Left lung (tissue), 10 donors: Measurements from ENCODE around the gene EYA2. TPM values are rescaled to one million over a fixed set of nuclear protein-coding genes. Genes with fewer than 3 reads are reported as not detected.

Source experiments
- ATAC-seq: fragments of 200-7000 bp; cut with Tn5 transposase; one replicate; pipeline ENCODE4 v1.9.1; 2020; ENCODE audit warnings: moderate library complexity
- DNase-seq, 4 donors: peaks; one replicate each; pipeline ENCODE4 v3.0.0-alpha.2; 2013 to 2020
- H3K27ac ChIP-seq, 2 donors: fragments of 200-600 bp; sonication (generic) in 1 of 2; one replicate each; pipeline versions ENCODE4 v1.5.0 to v1.8.0; 2020 to 2021
- H3K27me3 ChIP-seq, 2 donors: fragments of 200-600 bp; sonication (generic) in 1 of 2; one replicate each; pipeline versions ENCODE4 v1.5.0 to v1.8.0; 2020 to 2021
- H3K36me3 ChIP-seq, 2 donors: fragments of 200-600 bp; sonication (generic) in 1 of 2; one replicate each; pipeline versions ENCODE4 v1.5.0 to v1.8.0; 2020 to 2021
- H3K4me1 ChIP-seq, 2 donors: fragments of 200-600 bp; one replicate each; pipeline ENCODE4 v1.8.0; 2021
- H3K4me3 ChIP-seq, 2 donors: fragments of 200-600 bp; sonication (generic) in 1 of 2; one replicate each; pipeline versions ENCODE4 v1.5.0 to v1.8.0; 2020 to 2021; ENCODE audit warnings: mild to moderate bottlenecking in 1 of 2
- H3K9me3 ChIP-seq, 2 donors: fragments of 200-600 bp; sonication (generic) in 1 of 2; one replicate each; pipeline versions ENCODE4 v1.5.0 to v1.8.0; 2020 to 2021
- intact Hi-C, 2 donors: fragments of 100-400 bp; cut with DNase I; formaldehyde crosslinking; loops; one replicate each; pipeline versions ENCODE4 v1.11.2 to v1.14.2; 2022
- polyA plus RNA-seq, 6 donors: library from polyadenylated mRNA; unstranded; fragments of 120-200 nt; gene quantifications; one replicate each; pipeline ENCODE4 v1.2.1, GENCODE V29; 2013; ENCODE audit not compliant: insufficient read length in 6 of 6
- total RNA-seq, 2 donors: library from RNA; stranded (reverse); fragmentation: NEBNext Ultra II Directional; extraction: Animal tissue kit (Norgen Biotek cat#: 25700); gene quantifications; one replicate each; pipeline ENCODE4 v1.2.1, GENCODE V29; 2021
- TF ChIP-seq, protein P1 (sequence below), 2 donors: fragments of 200-600 bp; sonication (generic) in 1 of 2; IDR thresholded peaks; one replicate each; pipeline versions ENCODE4 v1.5.0 to v1.8.0; 2021; ENCODE audit warnings: antibody characterized with exemption in 2 of 2
- donor health status: DM: no; HTN: yes; CAD: no.
- donor health status: DM: no; HTN: no; CAD: no.

The EYA2 gene
- total and polyA plus RNA-seq, 8 donors = 0.77 to 2.3 (median 1.2) TPM

DNA sequence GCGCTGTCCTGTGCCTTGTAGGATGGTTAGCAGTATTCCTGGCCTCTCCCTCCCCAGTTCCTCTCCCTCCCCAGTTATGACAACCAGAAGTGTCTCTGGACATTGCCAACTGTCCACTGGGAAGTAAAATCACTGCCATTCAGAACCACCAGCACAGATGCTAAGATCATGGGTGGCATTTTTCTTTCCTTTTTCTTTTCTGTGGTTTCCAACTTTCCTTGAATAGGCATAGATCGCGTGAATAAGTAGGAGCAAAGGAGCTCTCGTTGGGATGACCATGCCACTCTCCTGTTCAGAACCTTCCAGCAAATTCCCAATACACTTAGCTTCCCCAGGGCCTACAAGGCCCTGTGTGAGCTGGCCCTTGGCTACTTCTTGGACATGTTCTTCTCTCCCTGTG lies 59.0 kb downstream of the EYA2 start:
- no peak overlapping the region for H3K27ac ChIP-seq
- no peak for DNase-seq
- H3K27me3 ChIP-seq = peaks cover 0 to 7% of the 10 kb centered on the region in 2 donors
- intact Hi-C loops = no loop called here
- TF ChIP-seq, protein P1, sequence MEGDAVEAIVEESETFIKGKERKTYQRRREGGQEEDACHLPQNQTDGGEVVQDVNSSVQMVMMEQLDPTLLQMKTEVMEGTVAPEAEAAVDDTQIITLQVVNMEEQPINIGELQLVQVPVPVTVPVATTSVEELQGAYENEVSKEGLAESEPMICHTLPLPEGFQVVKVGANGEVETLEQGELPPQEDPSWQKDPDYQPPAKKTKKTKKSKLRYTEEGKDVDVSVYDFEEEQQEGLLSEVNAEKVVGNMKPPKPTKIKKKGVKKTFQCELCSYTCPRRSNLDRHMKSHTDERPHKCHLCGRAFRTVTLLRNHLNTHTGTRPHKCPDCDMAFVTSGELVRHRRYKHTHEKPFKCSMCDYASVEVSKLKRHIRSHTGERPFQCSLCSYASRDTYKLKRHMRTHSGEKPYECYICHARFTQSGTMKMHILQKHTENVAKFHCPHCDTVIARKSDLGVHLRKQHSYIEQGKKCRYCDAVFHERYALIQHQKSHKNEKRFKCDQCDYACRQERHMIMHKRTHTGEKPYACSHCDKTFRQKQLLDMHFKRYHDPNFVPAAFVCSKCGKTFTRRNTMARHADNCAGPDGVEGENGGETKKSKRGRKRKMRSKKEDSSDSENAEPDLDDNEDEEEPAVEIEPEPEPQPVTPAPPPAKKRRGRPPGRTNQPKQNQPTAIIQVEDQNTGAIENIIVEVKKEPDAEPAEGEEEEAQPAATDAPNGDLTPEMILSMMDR (IDR thresholded peaks at IDR 0.05) = no peak
- H3K4me1 ChIP-seq = no peaks in the 10 kb centered on the region
- no peak for ATAC-seq
- H3K4me3 ChIP-seq = no peak overlapping the region
- H3K9me3 ChIP-seq = peaks cover 0 to 10% of the 10 kb centered on the region in 2 donors
- H3K36me3 ChIP-seq = no peaks in the 10 kb centered on the region

DNA sequence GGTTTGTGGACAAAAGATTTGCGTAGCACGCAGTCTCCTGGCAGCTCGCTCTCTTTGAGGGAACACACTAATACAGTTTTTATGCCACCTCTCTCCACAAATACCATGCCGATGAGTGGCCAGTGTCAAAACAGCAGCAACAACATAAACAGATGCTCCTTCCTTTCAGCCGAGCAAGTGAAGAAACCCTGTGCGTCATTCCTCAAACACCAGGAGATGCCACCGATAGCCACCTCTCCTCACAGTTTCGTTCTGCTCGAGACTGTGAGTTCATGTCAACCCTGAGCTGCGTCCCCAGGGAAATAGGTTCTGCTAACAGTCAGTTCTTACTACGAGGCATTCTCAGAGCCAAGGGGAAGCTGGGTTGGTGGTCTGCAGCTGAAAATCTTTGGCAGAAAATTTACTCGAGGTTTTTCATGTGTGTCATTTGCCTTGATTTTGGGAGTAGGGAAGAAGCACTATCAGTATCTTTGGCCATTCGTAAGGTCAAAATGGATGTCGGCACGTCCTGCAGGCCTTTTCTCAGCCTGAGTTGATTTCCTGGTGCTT lies 59.9 kb downstream of the EYA2 start:
- no peak overlapping the region for H3K4me3 ChIP-seq
- ATAC-seq = no peak
- H3K36me3 ChIP-seq = no peaks in the 10 kb centered on the region
- DNase-seq = no peak
- H3K4me1 ChIP-seq = no peaks in the 10 kb centered on the region
- H3K27ac ChIP-seq = no peak overlapping the region
- H3K27me3 ChIP-seq = peaks cover 0 to 13% of the 10 kb centered on the region in 2 donors
- intact Hi-C loops = no loop called here
- peaks cover 0 to 10% of the 10 kb centered on the region in 2 donors for H3K9me3 ChIP-seq
- TF ChIP-seq, protein P1 (IDR thresholded peaks at IDR 0.05) = no peak

DNA sequence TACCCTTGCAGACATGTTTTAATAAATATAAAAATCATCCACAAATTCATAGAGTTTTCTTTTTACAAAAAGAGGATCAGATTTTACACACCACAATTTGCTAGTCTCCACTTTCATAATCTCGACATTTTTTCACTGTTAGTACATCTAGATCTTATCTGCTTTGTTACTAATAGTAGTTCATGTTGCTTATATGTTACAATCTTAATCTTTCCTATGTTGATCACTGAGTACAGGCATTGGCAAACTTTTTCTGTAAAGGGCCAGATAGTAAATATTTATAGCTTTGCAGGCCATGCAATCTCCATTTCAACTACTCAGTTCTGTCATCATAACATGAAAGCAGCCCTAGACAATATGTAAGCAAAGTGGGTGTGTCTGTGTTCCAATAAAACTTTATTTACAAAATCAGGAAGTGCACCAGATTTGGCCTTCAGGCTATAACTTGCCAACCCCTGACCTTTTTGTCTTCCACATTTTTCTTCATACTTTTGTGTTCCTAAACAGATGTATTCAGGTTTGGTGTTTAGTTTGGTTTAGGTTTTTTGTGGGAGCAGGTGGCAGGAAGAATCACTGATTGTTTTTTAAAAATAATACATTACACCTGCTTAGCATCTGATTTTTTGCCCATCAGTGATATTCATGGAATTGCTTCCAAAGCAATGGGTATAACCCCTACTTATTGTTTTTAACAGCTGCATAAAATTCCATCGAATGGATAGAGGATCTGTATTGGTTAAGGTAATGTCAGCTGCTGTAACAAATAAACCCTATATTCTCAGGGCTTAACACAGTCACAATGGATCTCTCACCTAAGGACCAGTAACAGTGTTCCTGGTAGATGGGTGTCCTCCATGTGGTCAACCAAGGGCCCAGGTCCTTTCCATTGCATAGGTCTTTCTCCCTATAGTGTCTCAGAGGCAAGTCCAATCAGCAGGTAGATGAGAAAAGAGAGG lies 61.2 kb downstream of the EYA2 start:
- Histone ChIP-seq H3K9me3 (peaks cover 0 to 10% of the 10 kb centered on the region in 2 donors), H3K36me3 (no peaks in the 10 kb centered on the region), H3K27me3 (peaks cover 0 to 18% of the 10 kb centered on the region in 2 donors), H3K4me1 (no peaks in the 10 kb centered on the region), H3K27ac (no peak overlapping the region), H3K4me3 (no peak overlapping the region)
- ATAC-seq = no peak
- DNase-seq = no peak
- intact Hi-C loops = no loop called here
- TF ChIP-seq, protein P1 (IDR thresholded peaks at IDR 0.05) = no peak

DNA sequence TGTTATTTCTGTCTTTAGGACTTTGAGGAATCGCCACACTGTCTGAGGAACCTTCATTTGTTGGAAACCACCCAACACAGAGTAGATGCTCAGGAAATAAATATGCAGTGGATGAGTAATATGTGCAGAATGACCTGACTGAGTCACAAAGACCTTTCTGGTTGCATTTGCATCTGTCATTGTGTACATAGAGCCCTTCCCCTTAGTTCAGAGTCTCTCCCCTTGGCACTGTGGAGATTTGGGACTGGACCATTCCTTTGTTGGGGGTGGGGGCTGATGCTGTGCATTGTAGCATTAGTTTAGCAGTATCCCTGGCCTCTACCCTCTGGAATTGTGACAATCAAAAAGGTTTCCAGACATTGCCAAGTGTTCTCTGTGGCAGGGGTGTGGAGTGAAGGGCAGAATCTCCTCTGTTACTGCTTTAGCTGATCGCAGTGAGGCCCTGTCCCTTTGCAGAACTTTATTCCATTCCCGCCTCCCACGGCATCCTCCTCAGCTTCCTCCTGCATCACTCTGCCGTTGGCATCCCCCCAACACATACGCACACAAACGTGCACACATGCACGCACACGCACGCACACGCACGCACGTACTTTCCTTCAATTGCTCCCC lies 64.5 kb downstream of the EYA2 start:
- no peak for DNase-seq
- TF ChIP-seq, protein P1 (IDR thresholded peaks at IDR 0.05) = no peak
- Histone ChIP-seq H3K27ac (no peak overlapping the region), H3K36me3 (no peaks in the 10 kb centered on the region), H3K9me3 (peaks cover 0 to 10% of the 10 kb centered on the region in 2 donors), H3K27me3 (peaks cover 0 to 11% of the 10 kb centered on the region in 2 donors), H3K4me3 (no peak overlapping the region), H3K4me1 (no peaks in the 10 kb centered on the region)
- intact Hi-C loops = no loop called here
- peak; percentile 48 for ATAC-seq

DNA sequence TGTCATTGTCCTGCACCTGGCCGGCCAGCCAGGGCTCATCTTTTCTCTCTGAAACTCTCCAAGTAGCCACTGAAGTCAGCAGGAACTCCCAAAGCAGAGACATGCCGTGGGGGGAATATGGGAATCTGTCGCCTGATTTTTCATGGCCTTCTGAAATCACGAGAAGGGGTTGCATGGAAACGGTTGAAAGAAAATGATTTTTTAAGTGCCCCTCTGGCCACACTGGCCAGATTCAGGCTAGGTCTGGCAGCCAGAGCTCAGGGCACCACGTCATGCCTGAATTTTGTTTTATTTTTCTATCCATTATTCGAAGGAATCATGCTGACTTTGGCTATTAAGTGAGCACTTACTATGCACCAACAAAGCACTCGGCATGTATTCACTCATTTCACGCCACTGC lies 65.2 kb downstream of the EYA2 start:
- TF ChIP-seq, protein P1 (IDR thresholded peaks at IDR 0.05) = no peak
- Histone ChIP-seq H3K36me3 (no peaks in the 10 kb centered on the region), H3K27me3 (peaks cover 0 to 11% of the 10 kb centered on the region in 2 donors), H3K27ac (no peak overlapping the region), H3K9me3 (peaks cover 0 to 10% of the 10 kb centered on the region in 2 donors), H3K4me1 (no peaks in the 10 kb centered on the region), H3K4me3 (no peak overlapping the region)
- ATAC-seq (no peak), DNase-seq (no peak)
- intact Hi-C loops = no loop called here
